Smooth muscle cell (in vitro differentiated cells): ENCODE data around the gene TMEM183A. TPM values are rescaled to one million over a fixed set of nuclear protein-coding genes. Genes with fewer than 3 reads are reported as not detected.

ENCODE experiments used
- DNase-seq: peaks from one replicate; lab custom pipeline; 2025; ENCODE audit not compliant: unreplicated experiment; lab: John Stamatoyannopoulos, UW
- H2AFZ ChIP-seq: fragments of 200-600 bp; sonication (generic); 2 replicates; pipeline ENCODE4 v1.6.0; 2016; ENCODE audit warnings: antibody characterized with exemption, low read depth, mild to moderate bottlenecking
- H3F3A ChIP-seq: fragments of 200-600 bp; sonication (generic); 2 replicates; pipeline ENCODE4 v1.6.0; 2017; ENCODE audit warnings: antibody characterized with exemption, low read depth
- H3K27ac ChIP-seq: fragments of 200-600 bp; sonication (generic); 2 replicates; pipeline ENCODE4 v1.5.1; 2016; ENCODE audit warnings: low read depth, mild to moderate bottlenecking
- H3K27me3 ChIP-seq: fragments of 200-600 bp; sonication (generic); 2 replicates; pipeline ENCODE4 v1.6.1; 2016; ENCODE audit warnings: low read depth, mild to moderate bottlenecking
- H3K36me3 ChIP-seq: fragments of 200-600 bp; sonication (generic); 2 replicates; pipeline ENCODE4 v1.5.1; 2016; ENCODE audit warnings: low read depth
- H3K4me1 ChIP-seq: fragments of 200-600 bp; sonication (generic); 2 replicates; pipeline ENCODE4 v1.5.1; 2016; ENCODE audit warnings: low read depth
- H3K4me2 ChIP-seq: fragments of 200-600 bp; sonication (generic); 2 replicates; pipeline ENCODE4 v1.6.0; 2016; ENCODE audit warnings: mild to moderate bottlenecking
- H3K4me3 ChIP-seq: fragments of 200-600 bp; sonication (generic); 2 replicates; pipeline ENCODE4 v1.5.1; 2016; ENCODE audit warnings: mild to moderate bottlenecking
- H3K79me2 ChIP-seq: fragments of 200-600 bp; sonication (generic); 2 replicates; pipeline ENCODE4 v1.6.0; 2016; ENCODE audit warnings: low read depth, mild to moderate bottlenecking
- H3K9ac ChIP-seq: fragments of 200-600 bp; sonication (generic); 2 replicates; pipeline ENCODE4 v1.6.0; 2016; ENCODE audit warnings: low read depth
- H3K9me3 ChIP-seq: fragments of 200-600 bp; sonication (generic); replicated peaks from 2 replicates; pipeline ENCODE4 v1.5.1; 2016; ENCODE audit warnings: low read depth
- H4K20me1 ChIP-seq: fragments of 200-600 bp; sonication (generic); 2 replicates; pipeline ENCODE4 v1.6.0; 2016; ENCODE audit warnings: low read depth
- WGBS: methylation state at CpG from one replicate; pipeline ENCODE4 v1.1.7; 2016; ENCODE audit warnings: low lambda C conversion rate; 5-methylcytosine and 5-hydroxymethylcytosine counted together
- polyA plus RNA-seq: library from polyadenylated mRNA; unstranded; fragments of >200 nt; fragmentation: Nextera tagmentation; extraction: Ambion mirVana; gene quantifications from 2 replicates; pipeline ENCODE4 v1.2.1, GENCODE V29; 2016
- total RNA-seq: library from RNA; depleted of rRNA; stranded (reverse); fragments of >200 nt; gene quantifications from 2 replicates; pipeline ENCODE4 v1.2.3, GENCODE V29; 2014
- TF ChIP-seq, protein P1 (sequence below): fragments of 200-600 bp; sonication (generic); IDR thresholded peaks from 2 replicates; pipeline ENCODE4 v1.5.1; 2017; ENCODE audit warnings: borderline replicate concordance, mild to moderate bottlenecking, antibody characterized with exemption; ENCODE audit not compliant: insufficient read depth, poor library complexity, severe bottlenecking

Gene TMEM183A
- total and polyA plus RNA-seq, 2 experiments from 2014 or later, result 54.9 to 55.0 TPM

DNA sequence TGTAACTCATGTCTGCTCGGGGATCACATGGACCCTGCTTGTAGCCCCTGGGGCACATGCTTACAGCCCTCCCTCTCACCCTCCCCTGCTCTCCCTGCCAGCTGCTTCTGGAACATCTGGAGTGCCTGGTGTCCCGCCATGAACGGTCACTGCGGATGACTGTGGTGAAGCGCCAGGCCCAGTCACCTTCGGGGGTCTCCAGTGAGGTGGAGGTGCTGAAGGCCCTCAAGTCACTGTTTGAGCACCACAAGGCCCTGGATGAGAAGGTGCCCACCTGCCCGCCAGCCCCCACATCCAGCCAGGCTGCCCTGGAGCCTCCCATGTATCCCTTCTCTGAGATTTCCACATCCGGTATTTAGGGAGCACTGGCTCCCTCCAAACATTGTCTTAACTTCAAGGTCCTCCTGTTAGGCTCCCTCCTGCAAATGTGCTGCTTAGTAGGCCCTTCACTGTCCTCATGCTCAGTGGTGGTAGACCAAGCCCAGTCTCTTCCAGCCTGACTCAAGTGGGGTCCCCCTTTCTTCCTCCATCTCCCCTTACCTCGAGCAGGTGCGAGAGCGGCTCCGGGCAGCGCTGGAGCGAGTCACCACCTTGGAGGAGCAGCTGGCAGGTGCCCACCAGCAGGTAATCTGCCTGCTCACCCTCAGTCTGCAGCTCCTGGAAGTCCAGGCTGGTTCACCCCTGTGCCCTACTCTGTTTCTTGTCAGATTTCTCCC, 36.8 kb downstream of the TMEM183A start:
- Histone ChIP-seq H3K4me1 (peaks cover 6% of the 10 kb centered on the region), H3K79me2 (no peaks in the 10 kb centered on the region), H3K4me2 (no peak overlapping the region), H3K9me3 (no peaks in the 10 kb centered on the region), H3K27me3 (no peaks in the 10 kb centered on the region), H3K4me3 (no peak overlapping the region), H4K20me1 (peaks cover 90% of the 10 kb centered on the region), H3K9ac (no peak overlapping the region), H3K36me3 (no peaks in the 10 kb centered on the region), H3K27ac (no peak overlapping the region), H2AFZ (no peak overlapping the region), H3F3A (peaks cover 7% of the 10 kb centered on the region)
- TF ChIP-seq, protein P1, sequence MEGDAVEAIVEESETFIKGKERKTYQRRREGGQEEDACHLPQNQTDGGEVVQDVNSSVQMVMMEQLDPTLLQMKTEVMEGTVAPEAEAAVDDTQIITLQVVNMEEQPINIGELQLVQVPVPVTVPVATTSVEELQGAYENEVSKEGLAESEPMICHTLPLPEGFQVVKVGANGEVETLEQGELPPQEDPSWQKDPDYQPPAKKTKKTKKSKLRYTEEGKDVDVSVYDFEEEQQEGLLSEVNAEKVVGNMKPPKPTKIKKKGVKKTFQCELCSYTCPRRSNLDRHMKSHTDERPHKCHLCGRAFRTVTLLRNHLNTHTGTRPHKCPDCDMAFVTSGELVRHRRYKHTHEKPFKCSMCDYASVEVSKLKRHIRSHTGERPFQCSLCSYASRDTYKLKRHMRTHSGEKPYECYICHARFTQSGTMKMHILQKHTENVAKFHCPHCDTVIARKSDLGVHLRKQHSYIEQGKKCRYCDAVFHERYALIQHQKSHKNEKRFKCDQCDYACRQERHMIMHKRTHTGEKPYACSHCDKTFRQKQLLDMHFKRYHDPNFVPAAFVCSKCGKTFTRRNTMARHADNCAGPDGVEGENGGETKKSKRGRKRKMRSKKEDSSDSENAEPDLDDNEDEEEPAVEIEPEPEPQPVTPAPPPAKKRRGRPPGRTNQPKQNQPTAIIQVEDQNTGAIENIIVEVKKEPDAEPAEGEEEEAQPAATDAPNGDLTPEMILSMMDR, result no peak
- no peak for DNase-seq
- 95% methylated on average over 14 of the region's 14 CpGs for WGBS

DNA sequence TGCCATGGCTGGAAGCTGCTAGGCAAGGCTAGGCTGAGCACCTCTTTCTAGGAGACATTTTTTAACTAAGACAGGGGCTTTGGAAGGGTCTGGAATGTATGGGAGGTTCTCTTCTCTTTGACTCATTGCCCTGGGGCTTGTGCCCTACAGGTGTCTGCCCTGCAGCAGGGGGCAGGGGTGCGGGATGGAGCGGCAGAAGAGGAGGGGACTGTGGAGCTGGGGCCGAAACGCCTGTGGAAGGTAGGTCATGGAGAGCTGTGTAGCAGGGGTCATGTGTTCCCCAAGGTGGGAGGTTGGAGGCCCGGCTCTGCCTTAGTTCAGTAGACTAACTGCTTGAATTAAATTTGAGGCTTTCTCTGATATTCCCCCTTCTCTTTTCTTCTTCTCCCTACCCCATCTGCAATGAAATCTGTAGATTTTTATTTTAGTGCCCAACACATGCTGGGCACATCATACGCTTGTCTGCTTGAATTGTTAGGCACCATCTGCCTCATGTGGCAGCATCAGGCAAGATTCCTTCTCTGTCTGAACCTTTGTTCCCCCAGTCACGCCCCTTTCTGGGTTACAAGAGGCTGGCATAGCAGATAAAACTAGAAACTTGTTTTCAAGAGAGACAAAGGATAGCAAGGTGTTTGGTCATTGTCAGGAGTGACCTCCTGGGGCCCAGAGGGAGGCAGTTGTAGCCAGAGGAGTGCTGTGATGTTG, 37.5 kb downstream of the TMEM183A start:
- no peak for DNase-seq
- Histone ChIP-seq H3K4me2 (no peak overlapping the region), H4K20me1 (peaks cover 83% of the 10 kb centered on the region), H3F3A (peaks cover 5% of the 10 kb centered on the region), H3K79me2 (no peaks in the 10 kb centered on the region), H3K9ac (no peak overlapping the region), H3K4me1 (peaks cover 6% of the 10 kb centered on the region), H3K36me3 (no peaks in the 10 kb centered on the region), H3K4me3 (no peak overlapping the region), H3K27me3 (no peaks in the 10 kb centered on the region), H3K27ac (no peak overlapping the region), H2AFZ (no peak overlapping the region), H3K9me3 (no peaks in the 10 kb centered on the region)
- TF ChIP-seq, protein P1, result no peak
- WGBS, result 97% methylated on average over 7 of the region's 7 CpGs

DNA sequence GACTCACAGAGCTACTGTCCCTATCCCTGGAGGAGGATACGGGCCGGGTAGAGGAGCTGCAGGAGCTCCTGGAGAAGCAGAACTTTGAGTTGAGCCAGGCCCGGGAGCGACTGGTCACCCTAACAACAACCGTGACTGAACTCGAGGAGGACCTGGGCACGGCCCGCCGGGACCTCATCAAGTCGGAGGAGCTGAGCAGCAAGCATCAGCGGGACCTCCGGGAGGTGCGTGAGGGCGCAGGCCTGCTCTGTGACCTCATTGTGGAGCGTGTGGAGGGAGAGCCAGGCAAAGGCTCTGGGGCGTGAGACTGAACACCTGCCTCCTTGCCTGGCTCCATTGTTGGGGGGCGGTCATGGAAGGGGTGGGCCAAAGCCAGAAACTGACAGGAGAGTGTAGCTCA, 38.2 kb downstream of the TMEM183A start:
- Histone ChIP-seq H3K27ac (no peak overlapping the region), H3K4me2 (no peak overlapping the region), H3K4me3 (no peak overlapping the region), H3K27me3 (no peaks in the 10 kb centered on the region), H3K4me1 (peaks cover 6% of the 10 kb centered on the region), H3K9me3 (no peaks in the 10 kb centered on the region), H2AFZ (no peak overlapping the region), H3F3A (peaks cover 4% of the 10 kb centered on the region), H4K20me1 (peaks cover 77% of the 10 kb centered on the region), H3K36me3 (no peaks in the 10 kb centered on the region), H3K79me2 (no peaks in the 10 kb centered on the region), H3K9ac (no peak overlapping the region)
- TF ChIP-seq, protein P1, result no peak
- 94% methylated on average over 17 of the region's 17 CpGs for WGBS
- DNase-seq, result no peak
